Stimulated activated CD8-positive, alpha-beta memory T cell treated with anti-CD3 and anti-CD28 coated beads, Interleukin-7, amount 100 ng/mL, for 48 hours (primary cell): ENCODE data around the gene POU2F2.
"Not testable (repeated sequence)": the region's sequence is repeated elsewhere in the genome, so short reads cannot be mapped to it uniquely, and the experiment has no call there.

Experiments used
- DNase-seq, 2 donors: peaks; one replicate each; pipeline ENCODE4 v3.0.0-alpha.2; 2020; ENCODE audit warnings: low read depth in 1 of 2; ENCODE audit errors: extremely low read depth in 1 of 2

The POU2F2 gene

GRCh38 chr19:42105368-42105767 is 26.9 kb downstream of the POU2F2 start:
- no peak for DNase-seq

- DNase-seq, result no peak
Observed at GRCh38 chr19:42102877-42103276, 29.4 kb downstream of the POU2F2 start.

GRCh38 chr19:42100241-42100640 is 32.0 kb downstream of the POU2F2 start:
- DNase-seq, result not testable (repeated sequence)

- no peak for DNase-seq
Observed at GRCh38 chr19:42099336-42099925, 32.8 kb downstream of the POU2F2 start.

- DNase-seq, result no peak
Observed at GRCh38 chr19:42098781-42099180, 33.5 kb downstream of the POU2F2 start.

GRCh38 chr19:42097461-42097860 is 34.8 kb downstream of the POU2F2 start:
- no peak for DNase-seq

GRCh38 chr19:42096255-42096837 is 35.9 kb downstream of the POU2F2 start:
- no peak for DNase-seq

- no peak for DNase-seq
Observed at GRCh38 chr19:42095814-42096230, 36.4 kb downstream of the POU2F2 start.

- no peak for DNase-seq
Observed at GRCh38 chr19:42095142-42095813, 37.0 kb downstream of the POU2F2 start.

- no peak for DNase-seq
Observed at GRCh38 chr19:42093926-42094325, 38.3 kb downstream of the POU2F2 start.

GRCh38 chr19:42093505-42093904 is 38.7 kb downstream of the POU2F2 start:
- DNase-seq, result no peak

- no peak for DNase-seq
Observed at GRCh38 chr19:42092350-42092749, 39.9 kb downstream of the POU2F2 start.

GRCh38 chr19:42091742-42092141 is 40.5 kb downstream of the POU2F2 start:
- no peak for DNase-seq

- DNase-seq, result no peak
Observed at GRCh38 chr19:42091300-42091699, 40.9 kb downstream of the POU2F2 start.

GRCh38 chr19:42090672-42091071 is 41.6 kb downstream of the POU2F2 start:
- DNase-seq, result no peak

- DNase-seq, result no peak
Observed at GRCh38 chr19:42089772-42090171, 42.5 kb downstream of the POU2F2 start.

GRCh38 chr19:42089191-42089750 is 43.0 kb downstream of the POU2F2 start:
- no peak for DNase-seq

GRCh38 chr19:42088471-42089190 is 43.6 kb downstream of the POU2F2 start:
- DNase-seq, result no peak

- DNase-seq, result no peak
Observed at GRCh38 chr19:42086770-42087550, 45.3 kb downstream of the POU2F2 start.

GRCh38 chr19:42086188-42086736 is 46.0 kb downstream of the POU2F2 start:
- no peak for DNase-seq
